Sciatic nerve (tissue), 2 donors: ENCODE results near the gene MAGI1. TPM values are rescaled to one million over a fixed set of nuclear protein-coding genes. Genes with fewer than 3 reads are reported as not detected.

ENCODE experiments used
- ATAC-seq: fragments of 200-7000 bp; cut with Tn5 transposase; one replicate; pipeline ENCODE4 v1.9.1; 2020; ENCODE audit warnings: mild to moderate bottlenecking, moderate library complexity
- DNase-seq: peaks from one replicate; pipeline ENCODE4 v3.0.0-alpha.2; 2020; ENCODE audit warnings: low spot score
- intact Hi-C: fragments of 100-400 bp; cut with DNase I; formaldehyde crosslinking; loops from one replicate; pipeline ENCODE4 v1.14.2; 2022
- total RNA-seq: library from RNA; stranded (reverse); fragmentation: NEBNext Ultra II Directional; extraction: Animal tissue kit (Norgen Biotek cat#: 25700); gene quantifications from one replicate; pipeline ENCODE4 v1.2.1, GENCODE V29; 2021
- donor health status: DM: no; HTN: no; CAD: no.
- donor health status: DM: no; HTN: no; CAD: no.

Gene MAGI1
- total RNA-seq, 1 donor from 2014 or later = 64.6 TPM

DNA sequence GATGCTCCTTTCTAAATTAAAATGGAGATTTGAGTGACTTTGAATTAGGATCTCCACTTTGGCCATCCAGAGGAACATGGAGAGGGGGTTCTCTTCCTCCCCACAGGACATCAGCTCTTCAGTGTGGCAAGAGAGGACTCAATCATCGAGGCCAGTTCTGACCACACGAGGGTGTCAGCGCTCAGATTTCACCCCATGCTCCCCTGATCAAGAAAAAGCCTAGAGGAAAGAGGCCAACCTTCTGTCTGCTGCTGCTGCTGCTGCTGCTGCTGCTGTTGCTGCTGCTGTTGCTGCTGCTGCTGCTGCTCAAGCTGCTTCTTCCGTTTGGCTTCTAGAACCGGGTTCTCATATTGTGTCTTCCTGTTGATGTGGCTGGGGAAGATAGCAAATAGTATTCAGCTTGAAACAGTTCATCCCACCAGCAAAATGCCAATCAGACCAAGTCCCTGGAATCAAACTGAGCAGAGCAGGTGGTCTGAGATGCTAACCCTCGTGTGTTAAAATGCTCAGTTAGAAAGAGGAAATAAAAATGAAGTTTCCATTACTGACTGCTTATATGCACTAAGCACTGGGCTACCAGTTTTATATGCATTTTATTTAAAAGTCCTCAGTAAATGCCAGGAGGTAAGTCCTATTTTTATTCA is 599.0 kb downstream of the MAGI1 start:
- intact Hi-C loops = loop anchor here (10.0 kb wide), 2 partner anchors 295 to 755 kb away; partner anchors contain the start of gene ADAMTS9
- ATAC-seq = peak; percentile 85
- peak; percentile 69 for DNase-seq

DNA sequence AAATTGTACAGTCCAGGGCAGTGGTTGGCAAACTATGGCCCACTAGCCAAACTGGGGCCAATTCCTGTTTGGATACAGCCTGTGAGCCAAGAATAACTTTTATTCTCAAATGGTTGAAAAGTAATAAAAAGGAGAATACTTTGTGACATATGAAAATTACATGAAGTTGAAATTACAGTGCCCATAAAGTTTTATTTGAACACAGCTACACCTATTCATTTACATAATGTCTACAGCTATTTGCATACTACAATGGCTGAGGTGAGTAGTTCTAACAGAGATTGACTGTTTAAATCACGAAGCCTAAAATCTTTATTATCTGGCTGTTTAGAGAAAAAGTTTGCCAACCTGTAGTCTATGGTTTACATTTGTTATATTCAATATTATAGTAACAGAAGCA is 600.1 kb downstream of the MAGI1 start:
- intact Hi-C loops = loop anchor here (10.0 kb wide), 1 partner anchor 754 kb away; the partner anchor contains the start of gene ADAMTS9
- no peak for ATAC-seq
- DNase-seq = no peak

- DNase-seq = no peak
- ATAC-seq = no peak
- intact Hi-C loops = loop anchor here (10.0 kb wide), 1 partner anchor 753 kb away; the partner anchor contains the start of gene ADAMTS9
Measured at GRCh38 chr3:65438096-65438495, 600.6 kb downstream of the MAGI1 start.

DNA sequence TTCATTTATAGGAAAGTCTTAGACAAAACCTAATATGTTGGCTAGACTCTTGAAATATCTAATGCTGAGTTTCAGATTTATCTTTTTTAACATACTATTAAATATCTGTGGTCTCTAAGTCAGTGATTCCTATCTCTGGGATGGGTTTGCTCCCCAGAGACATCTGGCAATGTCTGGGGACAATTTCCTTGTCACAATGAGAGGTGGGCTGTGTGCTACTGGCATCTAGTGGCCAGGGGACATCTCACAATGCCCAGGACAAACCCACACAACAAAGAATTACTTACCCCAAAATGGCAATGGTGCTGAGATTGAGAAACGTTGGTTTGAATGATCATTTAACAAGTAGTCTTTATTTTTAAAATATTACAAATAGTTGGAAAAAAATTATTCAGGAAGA is 602.1 kb downstream of the MAGI1 start:
- peak; percentile 41 for ATAC-seq
- intact Hi-C loops = loop anchor here (10.0 kb wide), 1 partner anchor 752 kb away; the partner anchor contains the start of gene ADAMTS9
- DNase-seq = no peak

DNA sequence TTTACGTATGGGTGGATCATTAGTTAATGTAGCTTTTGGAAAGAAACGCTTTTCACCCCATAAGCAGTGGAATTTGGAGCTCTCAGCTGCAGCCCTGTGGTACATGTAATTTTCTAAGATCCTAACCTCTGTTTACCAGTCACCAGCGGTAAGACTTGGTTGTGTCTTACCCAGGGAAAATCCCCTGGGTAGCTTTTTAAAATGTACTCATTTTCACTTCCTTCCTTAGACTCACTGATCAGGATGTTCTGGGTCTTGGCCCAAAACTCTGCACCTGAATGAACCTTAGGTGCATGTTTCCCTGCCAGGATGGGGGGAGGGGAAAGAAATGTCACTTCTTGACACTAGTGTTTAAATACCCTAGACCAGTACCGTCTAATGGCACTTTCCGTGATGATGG is 605.2 kb downstream of the MAGI1 start:
- ATAC-seq (no peak), DNase-seq (no peak)
- intact Hi-C loops = loop anchor here (10.0 kb wide), 1 partner anchor 749 kb away; the partner anchor contains the start of gene ADAMTS9

GRCh38 chr3:65432388-65433003 is 606.2 kb downstream of the MAGI1 start:
- ATAC-seq (no peak), DNase-seq (no peak)
- intact Hi-C loops = loop anchor here (10.0 kb wide), 1 partner anchor 748 kb away; the partner anchor contains the start of gene ADAMTS9

- intact Hi-C loops = no loop called here
- no peak for ATAC-seq
Measured at GRCh38 chr3:65425880-65426279, 612.8 kb downstream of the MAGI1 start.

DNA sequence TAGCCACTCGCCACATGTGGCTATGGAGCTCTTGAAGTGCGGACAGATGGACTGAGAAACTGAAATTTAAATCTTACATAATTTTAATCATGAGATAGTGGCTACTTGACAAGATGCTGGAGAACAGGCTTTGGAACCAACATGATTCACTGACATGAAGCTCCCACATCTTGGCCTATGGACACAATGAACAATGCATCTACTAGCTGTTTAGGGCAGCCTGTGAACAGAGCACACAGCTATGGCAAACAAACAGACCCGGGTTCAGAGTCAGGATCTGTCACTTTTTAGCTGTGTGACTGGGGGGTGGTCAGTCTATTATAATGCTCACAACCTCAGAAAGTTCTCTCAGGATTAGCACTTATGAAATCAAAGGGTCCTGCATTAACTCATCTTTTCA is 616.6 kb downstream of the MAGI1 start:
- intact Hi-C loops = no loop called here
- ATAC-seq (peak; percentile 58), DNase-seq (no peak)

More at GRCh38 chr3:65425880-65426279, 612.8 kb downstream of the MAGI1 start:
- DNase-seq = no peak

DNA sequence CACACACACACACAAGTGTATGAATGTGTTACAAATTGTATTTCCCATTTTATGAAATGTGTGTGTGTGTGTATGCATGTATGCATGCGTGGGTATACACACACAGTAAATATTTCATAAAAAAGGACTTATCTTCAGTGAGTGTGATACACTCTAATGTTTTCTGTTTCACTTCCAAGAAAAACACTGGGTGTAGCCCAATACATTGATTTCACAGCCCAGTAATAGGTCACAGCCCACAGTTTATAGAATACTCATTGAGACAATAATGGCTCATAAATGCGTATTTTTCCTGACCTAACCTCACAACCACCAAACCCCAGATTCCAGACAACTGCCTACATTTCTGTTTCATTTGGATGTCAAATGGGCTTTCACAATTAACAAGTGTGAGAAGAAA is 619.5 kb downstream of the MAGI1 start:
- ATAC-seq (no peak), DNase-seq (no peak)
- intact Hi-C loops = no loop called here

DNA sequence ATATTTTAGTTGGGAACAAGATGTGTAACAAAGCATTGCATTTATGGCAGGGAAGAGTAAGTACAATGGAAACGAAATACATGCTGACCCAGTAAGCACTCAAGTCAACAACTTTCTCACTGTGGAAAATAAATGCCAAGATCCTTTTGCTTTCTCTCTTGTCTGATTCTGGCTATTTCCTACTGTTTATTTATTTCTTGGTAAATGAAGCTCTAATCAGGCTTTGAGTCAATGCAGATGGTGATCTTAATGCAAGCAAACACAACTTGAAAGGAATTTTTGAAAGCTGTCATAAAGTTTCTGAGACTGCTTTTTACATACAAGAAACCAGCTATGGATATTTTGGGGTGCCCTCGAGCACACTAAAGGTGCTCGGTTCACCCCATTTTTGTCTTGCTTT is 624.8 kb downstream of the MAGI1 start:
- no peak for DNase-seq
- intact Hi-C loops = no loop called here
- no peak for ATAC-seq

DNA sequence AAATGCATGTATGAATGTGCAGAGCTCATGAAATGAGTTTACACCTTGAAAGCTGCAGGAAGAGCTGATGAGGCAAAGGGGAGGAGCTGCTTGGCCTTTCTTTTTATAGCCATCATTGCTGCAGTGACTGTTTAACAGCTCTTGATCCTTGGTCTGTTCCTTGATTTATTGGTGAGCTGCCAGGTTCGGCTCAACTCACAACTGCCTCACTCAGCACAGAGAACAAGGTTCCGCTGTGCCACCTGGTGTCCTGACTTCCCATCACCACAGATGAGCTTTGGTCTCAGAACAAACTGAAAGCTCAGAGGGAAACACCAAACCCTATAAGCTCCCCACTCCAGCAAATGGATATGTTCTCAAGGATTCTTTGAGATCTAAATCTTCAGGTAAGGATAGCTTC is 626.1 kb downstream of the MAGI1 start:
- DNase-seq = no peak
- intact Hi-C loops = no loop called here

DNA sequence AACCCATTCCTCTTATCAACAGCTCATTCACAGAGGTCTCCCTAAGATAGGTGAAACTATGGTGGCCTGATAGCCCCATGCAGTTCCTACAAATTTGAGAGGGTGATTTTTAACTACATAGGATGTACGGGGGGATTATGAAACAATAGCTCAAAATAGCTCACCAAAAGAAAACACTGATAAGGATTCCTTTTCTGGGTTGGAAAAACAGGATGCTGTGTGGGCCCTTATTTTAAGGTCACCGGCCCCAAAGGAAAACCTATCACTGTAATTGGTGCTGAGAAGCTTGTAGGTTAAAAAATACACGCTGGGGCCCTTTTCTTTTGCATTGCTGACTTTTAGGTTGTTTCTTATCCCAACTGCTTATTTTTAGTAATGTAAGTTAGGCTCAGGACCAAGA is 627.4 kb downstream of the MAGI1 start:
- DNase-seq = no peak
- intact Hi-C loops = no loop called here
- no peak for ATAC-seq

More for the DNA sequence above, 626.1 kb downstream of the MAGI1 start:
- peak; percentile 64 for ATAC-seq

GRCh38 chr3:65409176-65409569 is 629.5 kb downstream of the MAGI1 start:
- ATAC-seq (no peak), DNase-seq (no peak)
- intact Hi-C loops = no loop called here

DNA sequence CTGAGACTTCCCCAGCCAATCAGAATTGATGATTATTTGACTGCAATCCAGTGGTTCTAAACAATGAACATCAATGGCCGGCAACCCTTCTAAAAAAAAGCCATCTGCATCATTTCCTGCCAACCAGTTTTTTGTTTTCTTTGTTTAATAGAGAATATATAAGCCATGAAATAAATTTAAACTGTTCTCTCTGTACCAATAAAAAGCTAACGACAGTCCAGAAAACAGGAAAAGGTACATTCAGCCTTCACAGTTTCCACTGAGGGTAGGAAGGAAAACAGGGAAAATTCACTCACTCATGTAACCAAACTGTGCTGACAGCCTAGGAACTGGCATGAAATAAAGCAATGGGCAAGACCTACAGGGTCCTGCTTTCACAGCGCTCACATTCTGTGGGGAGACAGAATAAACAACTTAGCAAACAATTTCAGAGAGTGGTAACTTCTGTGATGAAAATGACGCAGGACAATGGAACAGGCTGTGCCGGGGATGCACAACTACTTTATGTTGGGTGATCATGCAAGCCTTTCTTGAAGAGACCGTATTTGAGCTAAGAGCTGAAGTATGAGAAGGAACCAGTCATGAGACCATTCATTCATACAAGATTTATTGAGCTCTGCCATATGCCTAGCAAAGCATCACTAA is 630.1 kb downstream of the MAGI1 start:
- DNase-seq (no peak), ATAC-seq (no peak)
- intact Hi-C loops = no loop called here

GRCh38 chr3:65406470-65406869 is 632.2 kb downstream of the MAGI1 start:
- intact Hi-C loops = no loop called here
- DNase-seq (no peak), ATAC-seq (no peak)

DNA sequence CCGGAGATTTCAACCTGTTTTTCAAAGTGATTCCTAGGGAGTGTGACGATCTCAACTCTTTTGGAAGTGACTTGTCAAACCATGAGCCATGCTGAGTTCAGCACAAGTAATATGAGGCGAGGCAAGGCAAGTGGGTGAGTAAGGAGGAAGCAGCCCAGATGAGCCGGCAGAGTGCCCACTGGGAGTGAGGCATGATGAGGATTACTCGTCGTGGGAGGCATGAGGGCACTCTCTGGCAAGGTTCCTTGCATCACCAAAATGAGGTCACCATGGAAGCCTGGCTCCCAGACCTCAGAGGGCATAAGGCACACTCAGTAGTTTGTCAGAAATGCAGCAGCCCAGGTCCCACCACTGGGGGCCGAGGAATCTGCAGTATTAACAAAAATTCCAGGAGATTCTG is 636.1 kb downstream of the MAGI1 start:
- ATAC-seq (peak; percentile 52), DNase-seq (peak; percentile 60)
- intact Hi-C loops = no loop called here

GRCh38 chr3:65401359-65402305 is 637.1 kb downstream of the MAGI1 start:
- no peak for DNase-seq
- intact Hi-C loops = no loop called here

GRCh38 chr3:65400899-65401298 is 637.8 kb downstream of the MAGI1 start:
- no peak for DNase-seq
- ATAC-seq = peak; percentile 12
- intact Hi-C loops = no loop called here

More at GRCh38 chr3:65401359-65402305, 637.1 kb downstream of the MAGI1 start:
- ATAC-seq = peak; percentile 56

- DNase-seq (no peak), ATAC-seq (no peak)
- intact Hi-C loops = no loop called here
Measured at GRCh38 chr3:65398953-65399352, 639.8 kb downstream of the MAGI1 start.
